HG03103 (cell line): ENCODE results near the gene FEV.

Experiments
- ATAC-seq: cut with Tn5 transposase; IDR thresholded peaks from one replicate; pipeline ENCODE4 v1.9.1; 2021; ENCODE audit warnings: low read depth; ENCODE audit not compliant: unreplicated experiment

FEV gene

GRCh38 chr2:218993345-218994315, 8.6 kb upstream of the FEV start, which contains the start of gene CRYBA2:
TSS of gene CRYBA2 (minus strand) at chr2:218993422. CDS start at chr2:218993176, 246 bp downstream.
- ATAC-seq: no peak

- no peak for ATAC-seq
These were observed 7.8 kb upstream of the FEV start for GRCh38 chr2:218992703-218993344.

GRCh38 chr2:218992196-218992595, 7.2 kb upstream of the FEV start:
- ATAC-seq: no peak

GRCh38 chr2:218991674-218992168, 6.7 kb upstream of the FEV start:
- ATAC-seq: no peak

GRCh38 chr2:218990612-218991011, 5.6 kb upstream of the FEV start:
- no peak for ATAC-seq

GRCh38 chr2:218990052-218990451, 5.1 kb upstream of the FEV start:
- no peak for ATAC-seq

- no peak for ATAC-seq
These were observed 3.7 kb upstream of the FEV start for GRCh38 chr2:218988650-218989049.

GRCh38 chr2:218988164-218988563, 3.2 kb upstream of the FEV start:
- ATAC-seq: no peak

- ATAC-seq: no peak
These were observed 1.3 kb upstream of the FEV start for GRCh38 chr2:218986148-218986761.

- ATAC-seq: no peak
These were observed 524 bp upstream of the FEV start for GRCh38 chr2:218985325-218986091.

GRCh38 chr2:218984239-218985020, 554 bp downstream of the FEV start:
- no peak for ATAC-seq

- ATAC-seq: no peak
These were observed 1.1 kb downstream of the FEV start for GRCh38 chr2:218983934-218984238.

- ATAC-seq: no peak
These were observed 1.6 kb downstream of the FEV start for GRCh38 chr2:218983263-218983933.

GRCh38 chr2:218982586-218983262, 2.3 kb downstream of the FEV start:
- ATAC-seq: no peak

- no peak for ATAC-seq
These were observed 3.0 kb downstream of the FEV start for GRCh38 chr2:218981881-218982585.

- no peak for ATAC-seq
These were observed 3.5 kb downstream of the FEV start for GRCh38 chr2:218981390-218981880.

- ATAC-seq: no peak
These were observed 4.1 kb downstream of the FEV start for GRCh38 chr2:218980735-218981389.
